ENCODE measurements around the gene RTN4. TPM values are rescaled to one million over a fixed set of nuclear protein-coding genes. Genes with fewer than 3 reads are reported as not detected.

RTN4 gene
- total RNA-seq, 1 donor from 2014 or later, result 106 TPM

GRCh38 chr2:55063226-55063625, 13.0 kb upstream of the RTN4 start:
- TF ChIP-seq, protein P1, sequence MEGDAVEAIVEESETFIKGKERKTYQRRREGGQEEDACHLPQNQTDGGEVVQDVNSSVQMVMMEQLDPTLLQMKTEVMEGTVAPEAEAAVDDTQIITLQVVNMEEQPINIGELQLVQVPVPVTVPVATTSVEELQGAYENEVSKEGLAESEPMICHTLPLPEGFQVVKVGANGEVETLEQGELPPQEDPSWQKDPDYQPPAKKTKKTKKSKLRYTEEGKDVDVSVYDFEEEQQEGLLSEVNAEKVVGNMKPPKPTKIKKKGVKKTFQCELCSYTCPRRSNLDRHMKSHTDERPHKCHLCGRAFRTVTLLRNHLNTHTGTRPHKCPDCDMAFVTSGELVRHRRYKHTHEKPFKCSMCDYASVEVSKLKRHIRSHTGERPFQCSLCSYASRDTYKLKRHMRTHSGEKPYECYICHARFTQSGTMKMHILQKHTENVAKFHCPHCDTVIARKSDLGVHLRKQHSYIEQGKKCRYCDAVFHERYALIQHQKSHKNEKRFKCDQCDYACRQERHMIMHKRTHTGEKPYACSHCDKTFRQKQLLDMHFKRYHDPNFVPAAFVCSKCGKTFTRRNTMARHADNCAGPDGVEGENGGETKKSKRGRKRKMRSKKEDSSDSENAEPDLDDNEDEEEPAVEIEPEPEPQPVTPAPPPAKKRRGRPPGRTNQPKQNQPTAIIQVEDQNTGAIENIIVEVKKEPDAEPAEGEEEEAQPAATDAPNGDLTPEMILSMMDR (IDR thresholded peaks at IDR 0.05; ENCODE audit: insufficient read depth, low read length, severe bottlenecking), result no peak
- FAIRE-seq (no peak), DNase-seq (ENCODE audit: low read depth) (no peak)
- Histone ChIP-seq H3K27me3 (ENCODE audit: control insufficient read depth, insufficient read depth, low read length) (no peaks in the 10 kb centered on the region), H3K36me3 (ENCODE audit: control insufficient read depth, insufficient read depth, low read length) (no peaks in the 10 kb centered on the region), H3K4me3 (ENCODE audit: low read depth, low read length) (no peak overlapping the region)

- DNase-seq (ENCODE audit: low read depth) (no peak), FAIRE-seq (no peak)
- no peaks in the 10 kb centered on the region for H3K27me3 ChIP-seq (ENCODE audit: control insufficient read depth, insufficient read depth, low read length)
- H3K4me3 ChIP-seq (ENCODE audit: low read depth, low read length), result no peak overlapping the region
- H3K36me3 ChIP-seq (ENCODE audit: control insufficient read depth, insufficient read depth, low read length), result no peaks in the 10 kb centered on the region
- TF ChIP-seq, protein P1 (IDR thresholded peaks at IDR 0.05; ENCODE audit: insufficient read depth, low read length, severe bottlenecking), result no peak
Observed at GRCh38 chr2:55062754-55063153, 12.5 kb upstream of the RTN4 start.

- DNase-seq (ENCODE audit: low read depth), result no peak
- no peak for FAIRE-seq
- Histone ChIP-seq H3K4me3 (ENCODE audit: low read depth, low read length) (no peak overlapping the region), H3K27me3 (ENCODE audit: control insufficient read depth, insufficient read depth, low read length) (no peaks in the 10 kb centered on the region), H3K36me3 (ENCODE audit: control insufficient read depth, insufficient read depth, low read length) (no peaks in the 10 kb centered on the region)
- TF ChIP-seq, protein P1 (IDR thresholded peaks at IDR 0.05; ENCODE audit: insufficient read depth, low read length, severe bottlenecking), result no peak
Observed at GRCh38 chr2:55061523-55062344, 11.5 kb upstream of the RTN4 start.

DNA sequence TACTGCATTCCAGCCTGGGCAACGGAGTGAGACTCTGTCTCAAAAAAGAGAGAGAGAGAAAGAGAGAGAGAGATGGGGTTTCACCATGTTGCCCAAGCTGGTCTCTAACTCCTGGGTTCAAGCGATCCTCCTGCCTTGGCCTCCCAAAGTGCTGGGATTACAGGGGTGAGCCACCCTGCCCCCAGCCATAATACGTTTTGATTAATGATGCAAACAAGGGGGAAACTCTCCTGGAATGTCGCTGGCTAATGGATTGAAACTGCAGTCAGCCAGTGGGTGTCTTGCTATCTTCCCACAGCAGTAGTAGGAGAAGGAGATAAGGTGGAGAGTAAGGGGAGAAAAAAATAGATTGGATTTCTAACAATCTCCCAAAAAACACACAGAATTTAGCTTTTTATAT, 9.5 kb upstream of the RTN4 start:
- FAIRE-seq (no peak), DNase-seq (ENCODE audit: low read depth) (no peak)
- no peak overlapping the region for H3K4me3 ChIP-seq (ENCODE audit: low read depth, low read length)
- no peaks in the 10 kb centered on the region for H3K36me3 ChIP-seq (ENCODE audit: control insufficient read depth, insufficient read depth, low read length)
- TF ChIP-seq, protein P1 (IDR thresholded peaks at IDR 0.05; ENCODE audit: insufficient read depth, low read length, severe bottlenecking), result no peak
- no peaks in the 10 kb centered on the region for H3K27me3 ChIP-seq (ENCODE audit: control insufficient read depth, insufficient read depth, low read length)

DNA sequence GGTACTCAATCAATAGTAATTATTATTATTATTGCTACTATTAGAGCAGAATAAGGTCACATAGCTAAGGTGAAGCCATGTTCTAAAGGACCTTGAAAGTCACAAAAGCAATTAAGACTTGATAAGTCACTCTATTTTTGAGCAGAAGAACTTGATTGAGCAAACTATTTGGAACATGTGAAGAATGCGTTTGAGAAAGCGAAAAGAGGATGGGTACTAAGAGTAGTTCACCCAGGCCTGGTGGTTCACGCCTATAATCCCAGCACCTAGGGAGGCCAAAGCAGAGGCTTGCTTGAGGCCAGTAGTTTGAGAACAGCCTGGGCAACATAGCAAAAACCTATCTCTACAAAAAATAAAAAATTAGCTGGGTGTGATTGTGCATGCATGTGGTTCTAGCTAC, 7.2 kb upstream of the RTN4 start:
- TF ChIP-seq, protein P1 (IDR thresholded peaks at IDR 0.05; ENCODE audit: insufficient read depth, low read length, severe bottlenecking), result no peak
- H3K36me3 ChIP-seq (ENCODE audit: control insufficient read depth, insufficient read depth, low read length), result no peaks in the 10 kb centered on the region
- FAIRE-seq, result no peak

More for the DNA sequence above, 7.2 kb upstream of the RTN4 start:
- no peak for DNase-seq (ENCODE audit: low read depth)
- no peak overlapping the region for H3K4me3 ChIP-seq (ENCODE audit: low read depth, low read length)
- no peaks in the 10 kb centered on the region for H3K27me3 ChIP-seq (ENCODE audit: control insufficient read depth, insufficient read depth, low read length)

All from bronchial epithelial cell (primary cell).